Gastrocnemius medialis (tissue), 4 donors: Measurements from ENCODE around the gene TASL.

Experiments used
- CTCF ChIP-seq, 5 experiments: fragments of 450-650 bp in 3 of 5; fragments of 200-600 bp in 2 of 5; sonication (generic) in 2 of 5; IDR thresholded peaks in 4 of 5; conservative IDR thresholded peaks in 1 of 5; 1 replicate in 4 of 5; 2 replicates in 1 of 5; pipeline ENCODE4 v1.5.1; 2016 to 2019; ENCODE audit warnings: antibody characterized with exemption in 5 of 5, mild to moderate bottlenecking in 3 of 5, moderate library complexity in 3 of 5
- POLR2A ChIP-seq, 2 donors: fragments of 450-650 bp; IDR thresholded peaks; one replicate each; pipeline ENCODE4 v1.6.1; 2017; ENCODE audit warnings: antibody characterized with exemption in 2 of 2, mild to moderate bottlenecking in 2 of 2, moderate library complexity in 2 of 2

- TF ChIP-seq CTCF (IDR thresholded peaks at IDR 0.05 in 4 of 5, conservative IDR thresholded peaks at IDR 0.05 in 1 of 5) (no peak), POLR2A (IDR thresholded peaks at IDR 0.05) (no peak)
These were observed 16.4 kb downstream of the TASL start for GRCh38 chrX:30561191-30561590.
